IMR-90 (cell line): Measurements from ENCODE around the gene GABBR2. TPM values are rescaled to one million over a fixed set of nuclear protein-coding genes. Genes with fewer than 3 reads are reported as not detected.

Experiments used
- ATAC-seq: fragments of 200-7000 bp; cut with Tn5 transposase; 2 replicates; pipeline ENCODE4 v1.9.1; 2020; ENCODE audit warnings: low read depth, mild to moderate bottlenecking, moderate library complexity
- BruUV-seq: library from RNA; stranded (reverse); fragments of 400-500 nt; replicated peaks from 2 replicates; lab custom pipeline; 2021; lab: Mats Ljungman, UMichigan
- CTCF ChIA-PET: fragments of 300-600 bp; formaldehyde crosslinking; extraction: SDS; loops from one replicate; lab custom pipeline; 2021; ENCODE audit warnings: antibody characterized with exemption; lab: Yijun Ruan, JAX
- POLR2A ChIA-PET: fragments of 300-600 bp; sonication (Branson Sonifier 250); formaldehyde crosslinking; loops from one replicate; lab custom pipeline; 2022; ENCODE audit warnings: antibody characterized with exemption; ENCODE audit not compliant: unreplicated experiment; lab: Charles Lee
- DNase-seq: peaks from one replicate; pipeline ENCODE4 v3.0.0; 2013
- H2AFZ ChIP-seq: replicated peaks from 2 replicates; pipeline ENCODE3; 2013; ENCODE audit warnings: low read length, mild to moderate bottlenecking; ENCODE audit not compliant: poor library complexity
- H2AK5ac ChIP-seq: 2 replicates; pipeline ENCODE4 v1.6.1; 2013; ENCODE audit warnings: low read depth, low read length, inconsistent platforms
- H2AK9ac ChIP-seq: replicated peaks from 2 replicates; pipeline ENCODE3; 2013; ENCODE audit warnings: mild to moderate bottlenecking, low read depth, low read length, moderate library complexity; ENCODE audit not compliant: poor library complexity
- H2BK120ac ChIP-seq: 2 replicates; pipeline ENCODE4 v1.6.1; 2013; ENCODE audit warnings: low read depth, low read length, inconsistent platforms
- H2BK15ac ChIP-seq: 3 replicates; pipeline ENCODE4 v1.6.1; 2013; ENCODE audit warnings: low read depth, low read length, inconsistent platforms
- H2BK20ac ChIP-seq: 2 replicates; pipeline ENCODE4 v1.6.1; 2013; ENCODE audit warnings: low read depth, mild to moderate bottlenecking, inconsistent platforms, low read length, moderate library complexity
- H2BK5ac ChIP-seq: 2 replicates; pipeline ENCODE4 v1.6.1; 2013; ENCODE audit warnings: mild to moderate bottlenecking, low read depth, low read length, inconsistent platforms; ENCODE audit not compliant: poor library complexity, severe bottlenecking
- H3K14ac ChIP-seq: replicated peaks from 2 replicates; pipeline ENCODE4 v1.6.1; 2013; ENCODE audit warnings: low read depth, low read length, inconsistent platforms
- H3K18ac ChIP-seq: 2 replicates; pipeline ENCODE4 v1.6.1; 2013; ENCODE audit warnings: low read depth, low read length, control low read depth
- H3K23ac ChIP-seq: 2 replicates; pipeline ENCODE4 v1.6.1; 2013; ENCODE audit warnings: low read depth, low read length, inconsistent platforms
- H3K27ac ChIP-seq: 2 replicates; pipeline ENCODE4 v1.5.1; 2013; ENCODE audit warnings: mild to moderate bottlenecking, control low read depth, low read length; ENCODE audit not compliant: insufficient read depth
- H3K27me3 ChIP-seq: 2 replicates; pipeline ENCODE4 v1.6.1; 2013; ENCODE audit warnings: low read length; ENCODE audit not compliant: control insufficient read depth, insufficient read depth
- H3K36me3 ChIP-seq: 2 replicates; pipeline ENCODE4 v1.6.1; 2013; ENCODE audit warnings: low read length, mixed read lengths; ENCODE audit not compliant: control insufficient read depth, insufficient read depth
- H3K4ac ChIP-seq: 2 replicates; pipeline ENCODE4 v1.6.1; 2013; ENCODE audit warnings: low read depth, low read length, inconsistent platforms
- H3K4me1 ChIP-seq: 2 replicates; pipeline ENCODE4 v1.6.1; 2013; ENCODE audit warnings: low read length, mixed read lengths; ENCODE audit not compliant: control insufficient read depth, insufficient read depth
- H3K4me2 ChIP-seq: 2 replicates; pipeline ENCODE4 v1.6.1; 2013; ENCODE audit warnings: low read depth, mild to moderate bottlenecking, control low read depth, low read length, moderate library complexity
- H3K4me3 ChIP-seq: 2 replicates; pipeline ENCODE4 v1.5.1; 2013; ENCODE audit warnings: low read depth, mild to moderate bottlenecking, control low read depth, low read length, moderate library complexity; ENCODE audit not compliant: insufficient read depth
- H3K56ac ChIP-seq: 2 replicates; pipeline ENCODE4 v1.6.1; 2013; ENCODE audit warnings: low read length, inconsistent platforms; ENCODE audit not compliant: insufficient read depth; ENCODE audit errors: extremely low read depth
- H3K79me1 ChIP-seq, 2 experiments: 2 replicates each; pipeline ENCODE4 v1.6.1; 2013; ENCODE audit warnings: low read length in 2 of 2, inconsistent platforms in 1 of 2, low read depth in 1 of 2
- H3K9ac ChIP-seq: 2 replicates; pipeline ENCODE4 v1.6.1; 2013; ENCODE audit warnings: low read depth, low read length, control low read depth
- H3K9me1 ChIP-seq: 2 replicates; pipeline ENCODE4 v1.6.1; 2013; ENCODE audit warnings: low read length, inconsistent platforms; ENCODE audit not compliant: insufficient read depth
- H3K9me3 ChIP-seq: 2 replicates; pipeline ENCODE4 v1.6.1; 2013; ENCODE audit warnings: low read length; ENCODE audit not compliant: control insufficient read depth, insufficient read depth
- H4K20me1 ChIP-seq: 2 replicates; pipeline ENCODE4 v1.6.1; 2013; ENCODE audit warnings: low read length, inconsistent platforms; ENCODE audit not compliant: insufficient read depth
- H4K5ac ChIP-seq: 2 replicates; pipeline ENCODE4 v1.6.1; 2013; ENCODE audit warnings: mild to moderate bottlenecking, low read depth, low read length, control low read depth
- H4K8ac ChIP-seq, 2 experiments: 2 replicates each; pipeline ENCODE4 v1.6.1; 2013; ENCODE audit warnings: low read depth in 2 of 2, low read length in 2 of 2, control low read depth in 1 of 2, inconsistent platforms in 1 of 2
- H4K91ac ChIP-seq: 2 replicates; pipeline ENCODE4 v1.6.1; 2013; ENCODE audit warnings: low read depth, low read length, inconsistent platforms; ENCODE audit not compliant: insufficient read depth
- CEBPB ChIP-seq: IDR thresholded peaks from 2 replicates; pipeline ENCODE4 v1.6.1; 2012; ENCODE audit warnings: low read depth, low read length, improper control_type of control experiment
- RCOR1 ChIP-seq: IDR thresholded peaks from 2 replicates; pipeline ENCODE4 v1.6.1; 2012; ENCODE audit warnings: mild to moderate bottlenecking, low read length, improper control_type of control experiment; ENCODE audit not compliant: insufficient replicate concordance
- RFX5 ChIP-seq: IDR thresholded peaks from 2 replicates; pipeline ENCODE4 v1.8.0; 2012; ENCODE audit warnings: low read depth, mild to moderate bottlenecking, low read length, moderate library complexity
- SMC3 ChIP-seq: fragments of 150-350 bp; IDR thresholded peaks from 2 replicates; pipeline ENCODE4 v1.6.1; 2016; ENCODE audit warnings: low read depth, mild to moderate bottlenecking, antibody characterized with exemption, low read length, moderate library complexity
- whole genome bisulfite sequencing, 2 experiments: methylation state at CpG; one replicate each; pipeline versions ENCODE4 v1.1.5 to v1.1.7; 2013; ENCODE audit warnings: missing lambda C conversion rate in 2 of 2; ENCODE audit not compliant: insufficient read length in 1 of 2; ENCODE audit errors: extremely low coverage in 2 of 2; 5-methylcytosine and 5-hydroxymethylcytosine counted together
- dilution Hi-C: fragments of 300-500 bp; cut with HindIII; formaldehyde crosslinking; loops from one replicate; pipeline ENCODE4 v1.14.3; 2018; ENCODE audit warnings: low sequenced_read_pairs; ENCODE audit not compliant: unreplicated experiment
- in situ Hi-C: fragments of 300-500 bp; cut with MboI; formaldehyde crosslinking; loops from 3 replicates; pipeline ENCODE4 v1.14.3; 2019; ENCODE audit warnings: low sequenced_read_pairs, inconsistent platforms, mixed read lengths
- intact Hi-C: fragments of 100-400 bp; cut with micrococcal nuclease; formaldehyde crosslinking; loops from 2 replicates; pipeline ENCODE4 v1.10.0; 2022
- polyA plus RNA-seq, 3 experiments: library from polyadenylated mRNA; depleted of rRNA; stranded (reverse); fragments of >200 nt; gene quantifications; 2 replicates each; pipeline ENCODE4 v1.2.3, GENCODE V29; 2012; ENCODE audit warnings: low replicate concordance in 1 of 3
- total RNA-seq: library from RNA; depleted of rRNA; stranded (reverse); fragments of >200 nt; gene quantifications from 2 replicates; pipeline ENCODE4 v1.2.3, GENCODE V29; 2012
- TF ChIP-seq, protein P1 (sequence below): fragments of 150-350 bp; IDR thresholded peaks from 2 replicates; pipeline ENCODE4 v1.6.1; 2017; ENCODE audit warnings: mild to moderate bottlenecking, antibody characterized with exemption, low read length, low read depth

The GABBR2 gene
- total and polyA plus RNA-seq, 2 of the 4 experiments (the other 2 are of a cell fraction), result 14.2 to 20.3 TPM

DNA sequence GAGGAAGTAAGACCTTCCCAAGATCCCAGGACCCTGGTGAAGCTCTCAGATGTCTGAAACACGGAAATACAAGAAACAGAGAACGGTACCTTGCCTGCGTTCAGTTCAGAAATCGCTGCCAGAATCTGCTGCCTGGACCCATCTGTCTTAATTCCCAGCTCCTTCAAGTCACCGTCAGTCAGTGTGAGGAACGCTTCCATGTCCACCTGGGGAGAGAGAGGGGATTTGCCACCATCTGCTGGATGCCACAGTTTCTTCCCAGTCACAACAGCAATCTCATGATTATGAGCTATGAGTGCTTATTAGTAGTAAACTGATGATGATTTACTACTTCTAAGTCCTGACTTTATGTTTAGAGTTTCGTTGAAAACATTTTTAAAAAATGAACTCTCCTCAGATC is 36.7 kb upstream of the GABBR2 start:
- H3K27me3 ChIP-seq, result no peaks in the 10 kb centered on the region
- H2AK5ac ChIP-seq, result no peak overlapping the region
- no peak overlapping the region for H3K23ac ChIP-seq
- H3K4me2 ChIP-seq, result no peak overlapping the region
- H2AK9ac ChIP-seq, result no peak overlapping the region
- POLR2A ChIA-PET, result no interaction called here
- no peak overlapping the region for H4K91ac ChIP-seq
- H3K9me1 ChIP-seq, result peaks cover 27% of the 10 kb centered on the region
- H3K27ac ChIP-seq, result no peak overlapping the region
- no peak overlapping the region for H3K56ac ChIP-seq
- H3K79me1 ChIP-seq, result peaks cover 4 to 9% of the 10 kb centered on the region in 2 experiments; a peak in 2 of 4 replicates
- DNase-seq, result no peak
- no peak overlapping the region for H2BK120ac ChIP-seq
- no TSS peak for BruUV-seq
- H3K9ac ChIP-seq, result no peak overlapping the region
- no peak overlapping the region for H3K14ac ChIP-seq
- intact Hi-C loops (no loop called here), in situ Hi-C loops (no loop called here), dilution Hi-C loops (no loop called here)
- H2BK5ac ChIP-seq, result no peak overlapping the region
- no peak overlapping the region for H3K4me3 ChIP-seq
- no peak overlapping the region for H3K4ac ChIP-seq
- no peak overlapping the region for H4K5ac ChIP-seq
- no peak overlapping the region for H2BK20ac ChIP-seq
- H3K9me3 ChIP-seq, result no peaks in the 10 kb centered on the region
- H3K18ac ChIP-seq, result no peak overlapping the region
- H4K20me1 ChIP-seq, result no peaks in the 10 kb centered on the region
- H3K4me1 ChIP-seq, result peaks cover 12% of the 10 kb centered on the region
- H3K36me3 ChIP-seq, result peaks cover 22% of the 10 kb centered on the region
- CTCF ChIA-PET, result no interaction called here
- H2AFZ ChIP-seq, result no peak overlapping the region
- 83% methylated on average over 1 of the region's 7 CpGs; no CpG with 5 or more reads in 1 of the 2 experiments for WGBS, 2 experiments
- H2BK15ac ChIP-seq, result no peak overlapping the region
- no peak overlapping the region for H4K8ac ChIP-seq
- ATAC-seq, result no peak
- TF ChIP-seq RCOR1 (no peak), RFX5 (no peak), SMC3 (no peak), CEBPB (no peak)
- TF ChIP-seq, protein P1, sequence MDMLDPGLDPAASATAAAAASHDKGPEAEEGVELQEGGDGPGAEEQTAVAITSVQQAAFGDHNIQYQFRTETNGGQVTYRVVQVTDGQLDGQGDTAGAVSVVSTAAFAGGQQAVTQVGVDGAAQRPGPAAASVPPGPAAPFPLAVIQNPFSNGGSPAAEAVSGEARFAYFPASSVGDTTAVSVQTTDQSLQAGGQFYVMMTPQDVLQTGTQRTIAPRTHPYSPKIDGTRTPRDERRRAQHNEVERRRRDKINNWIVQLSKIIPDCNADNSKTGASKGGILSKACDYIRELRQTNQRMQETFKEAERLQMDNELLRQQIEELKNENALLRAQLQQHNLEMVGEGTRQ, result no peak
